ENCODE results near the gene AHRR. TPM values are rescaled to one million over a fixed set of nuclear protein-coding genes. Genes with fewer than 3 reads are reported as not detected.

Gene AHRR
- total RNA-seq, 1 donor, result 31.9 TPM

- H3K4me3 ChIP-seq (ENCODE audit: low read depth, low read length), result no peak overlapping the region
- no peak for TF ChIP-seq CTCF (IDR thresholded peaks at IDR 0.05; ENCODE audit: insufficient read depth, low read length)
- DNase-seq (ENCODE audit: low read depth), result no peak
Observed at GRCh38 chr5:469752-470483, 148.4 kb downstream of the AHRR start.

GRCh38 chr5:470961-471749, 149.6 kb downstream of the AHRR start:
- peak overlapping the region; percentile 81 for H3K4me3 ChIP-seq (ENCODE audit: low read depth, low read length)
- no peak for TF ChIP-seq CTCF (IDR thresholded peaks at IDR 0.05; ENCODE audit: insufficient read depth, low read length)
- no peak for DNase-seq (ENCODE audit: low read depth)

GRCh38 chr5:471750-472058, 150.2 kb downstream of the AHRR start:
- no peak for TF ChIP-seq CTCF (IDR thresholded peaks at IDR 0.05; ENCODE audit: insufficient read depth, low read length)
- H3K4me3 ChIP-seq (ENCODE audit: low read depth, low read length), result peak overlapping the region; percentile 81
- DNase-seq (ENCODE audit: low read depth), result peak; percentile 3

- peak; percentile 13 for DNase-seq (ENCODE audit: low read depth)
- TF ChIP-seq CTCF (IDR thresholded peaks at IDR 0.05; ENCODE audit: insufficient read depth, low read length), result no peak
- peak overlapping the region; percentile 81 for H3K4me3 ChIP-seq (ENCODE audit: low read depth, low read length)
Observed at GRCh38 chr5:472076-472655, 150.7 kb downstream of the AHRR start.

GRCh38 chr5:472656-473550, 151.4 kb downstream of the AHRR start:
- peak overlapping the region; percentile 81 for H3K4me3 ChIP-seq (ENCODE audit: low read depth, low read length)
- DNase-seq (ENCODE audit: low read depth), result peak; percentile 71

More at GRCh38 chr5:472656-473550, 151.4 kb downstream of the AHRR start:
- TF ChIP-seq CTCF (IDR thresholded peaks at IDR 0.05; ENCODE audit: insufficient read depth, low read length), result no peak

Data from fibroblast of the aortic adventitia (primary cell).